PC-9 (cell line): Measurements from ENCODE around the gene VANGL1. TPM values are rescaled to one million over a fixed set of nuclear protein-coding genes. Genes with fewer than 3 reads are reported as not detected.

Experiments used
- BruUV-seq: library from RNA; stranded (reverse); fragments of 400-500 nt; replicated peaks from 2 replicates; lab custom pipeline; 2021; lab: Mats Ljungman, UMichigan
- CTCF ChIA-PET: fragments of 300-600 bp; sonication (Branson Sonifier 250); formaldehyde crosslinking; loops from one replicate; lab custom pipeline; 2022; ENCODE audit warnings: antibody characterized with exemption; lab: Charles Lee
- POLR2A ChIA-PET: fragments of 300-600 bp; sonication (Branson Sonifier 250); formaldehyde crosslinking; loops from one replicate; lab custom pipeline; 2022; ENCODE audit warnings: antibody characterized with exemption; ENCODE audit not compliant: unreplicated experiment; lab: Charles Lee
- DNase-seq, 2 experiments: peaks; one replicate each; pipeline versions ENCODE4 v3.0.0 to v3.0.0-alpha.2; 2015 to 2022; ENCODE audit warnings: mixed read lengths in 1 of 2
- H2AFZ ChIP-seq: fragments of 200-600 bp; sonication (generic); 2 replicates; pipeline ENCODE4 v1.8.1; 2017; ENCODE audit warnings: antibody characterized with exemption
- H3F3A ChIP-seq: fragments of 200-600 bp; sonication (generic); 2 replicates; pipeline ENCODE4 v1.8.1; 2017; ENCODE audit warnings: antibody characterized with exemption, mild to moderate bottlenecking, low read depth; ENCODE audit not compliant: insufficient read depth
- H3K27ac ChIP-seq: fragments of 200-600 bp; sonication (generic); 2 replicates; pipeline ENCODE4 v1.6.1; 2016; ENCODE audit warnings: mixed run types
- H3K27me3 ChIP-seq: fragments of 200-600 bp; sonication (generic); 2 replicates; pipeline ENCODE4 v1.6.1; 2016; ENCODE audit warnings: low read depth, mixed run types; ENCODE audit not compliant: insufficient read depth
- H3K36me3 ChIP-seq: fragments of 200-600 bp; sonication (generic); 2 replicates; pipeline ENCODE4 v1.6.1; 2016; ENCODE audit warnings: low read depth, mixed run types
- H3K4me1 ChIP-seq: fragments of 200-600 bp; sonication (generic); replicated peaks from 2 replicates; pipeline ENCODE4 v1.6.1; 2016; ENCODE audit warnings: mixed run types; ENCODE audit not compliant: insufficient read depth
- H3K4me2 ChIP-seq: fragments of 200-600 bp; sonication (generic); 2 replicates; pipeline ENCODE4 v1.6.1; 2017; ENCODE audit warnings: mixed run types
- H3K4me3 ChIP-seq: fragments of 200-600 bp; sonication (generic); 2 replicates; pipeline ENCODE4 v1.6.1; 2016; ENCODE audit warnings: mixed run types
- H3K79me2 ChIP-seq: fragments of 200-600 bp; sonication (generic); 2 replicates; pipeline ENCODE4 v1.6.1; 2017; ENCODE audit warnings: low read depth, mixed run types
- H3K9me2 ChIP-seq: fragments of 200-600 bp; sonication (generic); 2 replicates; pipeline ENCODE4 v1.8.1; 2017; ENCODE audit warnings: mild to moderate bottlenecking; ENCODE audit not compliant: insufficient read depth
- H3K9me3 ChIP-seq: fragments of 200-600 bp; sonication (generic); 2 replicates; pipeline ENCODE4 v1.8.1; 2016; ENCODE audit warnings: low read depth; ENCODE audit not compliant: insufficient read depth
- H4K20me1 ChIP-seq: fragments of 200-600 bp; sonication (generic); 2 replicates; pipeline ENCODE4 v1.8.1; 2017; ENCODE audit not compliant: insufficient read depth
- EZH2 ChIP-seq: fragments of 200-600 bp; sonication (generic); IDR thresholded peaks from 2 replicates; pipeline ENCODE4 v1.8.0; 2017; ENCODE audit warnings: antibody characterized with exemption, low read depth
- intact Hi-C: fragments of 100-400 bp; cut with micrococcal nuclease; formaldehyde crosslinking; loops from one replicate; pipeline ENCODE4 v1.10.0; 2022; ENCODE audit not compliant: unreplicated experiment
- total RNA-seq: library from RNA; stranded (reverse); gene quantifications from 2 replicates; pipeline ENCODE4 v1.2.3, GENCODE V29; 2021
- TF ChIP-seq, protein P1 (sequence below): fragments of 200-600 bp; sonication (generic); conservative IDR thresholded peaks from 2 replicates; pipeline ENCODE4 v1.6.1; 2017; ENCODE audit warnings: mixed run types, antibody characterized with exemption, mild to moderate bottlenecking, moderate library complexity

VANGL1 gene
- total RNA-seq, 1 experiment from 2014 or later: 43.0 TPM

DNA sequence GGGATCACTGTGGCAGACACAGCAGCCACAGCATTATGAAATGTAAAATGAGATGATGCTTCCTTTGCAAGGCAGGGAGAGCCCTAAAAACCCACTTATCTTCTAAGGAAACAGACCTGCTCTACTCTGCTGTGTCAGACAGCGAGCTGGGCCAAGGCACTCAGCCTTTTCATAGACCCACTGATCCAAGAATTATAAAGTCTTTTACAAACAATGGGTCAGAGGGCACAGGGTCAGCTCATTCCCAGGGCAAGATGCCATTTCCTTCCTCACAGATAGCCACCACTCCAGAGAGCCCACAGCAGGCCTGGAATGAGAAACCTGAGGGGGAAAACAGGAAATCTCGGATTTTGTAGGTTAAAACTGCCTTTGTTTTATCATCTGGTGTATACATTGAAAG, 83.8 kb downstream of the VANGL1 start:
- intact Hi-C loops: no loop called here
- H3K36me3 ChIP-seq: no peaks in the 10 kb centered on the region
- no peaks in the 10 kb centered on the region for H3K9me3 ChIP-seq
- H4K20me1 ChIP-seq: no peaks in the 10 kb centered on the region
- H3K27ac ChIP-seq: no peak overlapping the region
- DNase-seq: no peak
- H3K27me3 ChIP-seq: no peaks in the 10 kb centered on the region
- no peaks in the 10 kb centered on the region for H3K79me2 ChIP-seq
- H3K4me3 ChIP-seq: no peak overlapping the region
- ChIA-PET POLR2A (no interaction called here), CTCF (interaction anchor here (0.6 to 0.9 kb wide), 4 partner anchors 11 to 20 kb away, joined by 4 to 12 read pairs (median 9); no protein-coding TSS in a partner anchor)
- no peak overlapping the region for H3K4me2 ChIP-seq
- BruUV-seq: no TSS peak
- H3F3A ChIP-seq: peaks cover 18% of the 10 kb centered on the region; the same call in 1 of the 2 replicates
- H3K4me1 ChIP-seq: peaks cover 21% of the 10 kb centered on the region
- H2AFZ ChIP-seq: no peak overlapping the region
- TF ChIP-seq, protein P1, sequence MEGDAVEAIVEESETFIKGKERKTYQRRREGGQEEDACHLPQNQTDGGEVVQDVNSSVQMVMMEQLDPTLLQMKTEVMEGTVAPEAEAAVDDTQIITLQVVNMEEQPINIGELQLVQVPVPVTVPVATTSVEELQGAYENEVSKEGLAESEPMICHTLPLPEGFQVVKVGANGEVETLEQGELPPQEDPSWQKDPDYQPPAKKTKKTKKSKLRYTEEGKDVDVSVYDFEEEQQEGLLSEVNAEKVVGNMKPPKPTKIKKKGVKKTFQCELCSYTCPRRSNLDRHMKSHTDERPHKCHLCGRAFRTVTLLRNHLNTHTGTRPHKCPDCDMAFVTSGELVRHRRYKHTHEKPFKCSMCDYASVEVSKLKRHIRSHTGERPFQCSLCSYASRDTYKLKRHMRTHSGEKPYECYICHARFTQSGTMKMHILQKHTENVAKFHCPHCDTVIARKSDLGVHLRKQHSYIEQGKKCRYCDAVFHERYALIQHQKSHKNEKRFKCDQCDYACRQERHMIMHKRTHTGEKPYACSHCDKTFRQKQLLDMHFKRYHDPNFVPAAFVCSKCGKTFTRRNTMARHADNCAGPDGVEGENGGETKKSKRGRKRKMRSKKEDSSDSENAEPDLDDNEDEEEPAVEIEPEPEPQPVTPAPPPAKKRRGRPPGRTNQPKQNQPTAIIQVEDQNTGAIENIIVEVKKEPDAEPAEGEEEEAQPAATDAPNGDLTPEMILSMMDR: no peak
- no peak for TF ChIP-seq EZH2
- H3K9me2 ChIP-seq: no peaks in the 10 kb centered on the region

DNA sequence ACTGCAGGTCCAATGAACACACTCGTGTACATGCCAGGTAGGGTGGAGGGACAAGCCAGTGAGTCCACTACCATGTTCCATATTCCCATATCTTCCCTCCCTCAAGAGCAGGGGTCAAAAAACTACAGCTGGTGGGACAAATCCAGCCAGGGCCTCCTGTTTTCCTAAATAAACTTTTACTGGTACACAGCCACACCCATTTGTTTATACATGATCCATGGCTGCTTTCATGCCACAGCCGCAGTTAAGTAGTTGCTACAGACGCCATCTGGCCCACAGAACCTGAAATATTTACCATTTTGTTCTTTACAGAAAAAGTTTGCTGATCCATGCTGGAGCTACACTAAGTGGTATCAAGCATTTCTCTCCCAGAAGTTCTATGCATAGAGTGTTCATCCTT, 84.4 kb downstream of the VANGL1 start:
- BruUV-seq: no TSS peak
- Histone ChIP-seq H3K27ac (no peak overlapping the region), H3K79me2 (no peaks in the 10 kb centered on the region), H4K20me1 (no peaks in the 10 kb centered on the region), H2AFZ (no peak overlapping the region), H3K9me2 (no peaks in the 10 kb centered on the region), H3K4me1 (peaks cover 21% of the 10 kb centered on the region), H3K36me3 (no peaks in the 10 kb centered on the region), H3F3A (peaks cover 18% of the 10 kb centered on the region; the same call in 1 of the 2 replicates), H3K9me3 (no peaks in the 10 kb centered on the region), H3K27me3 (no peaks in the 10 kb centered on the region), H3K4me2 (no peak overlapping the region), H3K4me3 (no peak overlapping the region)
- no peak for TF ChIP-seq EZH2
- TF ChIP-seq, protein P1: no peak
- POLR2A ChIA-PET: interaction anchor here (0.5 kb wide), 1 partner anchor 225 kb away, joined by 4 read pairs; no protein-coding TSS in a partner anchor
- CTCF ChIA-PET: interaction anchor here (0.5 to 0.7 kb wide), 2 partner anchors 10 to 20 kb away, joined by 3 to 12 read pairs; no protein-coding TSS in a partner anchor
- no peak for DNase-seq
- intact Hi-C loops: no loop called here

DNA sequence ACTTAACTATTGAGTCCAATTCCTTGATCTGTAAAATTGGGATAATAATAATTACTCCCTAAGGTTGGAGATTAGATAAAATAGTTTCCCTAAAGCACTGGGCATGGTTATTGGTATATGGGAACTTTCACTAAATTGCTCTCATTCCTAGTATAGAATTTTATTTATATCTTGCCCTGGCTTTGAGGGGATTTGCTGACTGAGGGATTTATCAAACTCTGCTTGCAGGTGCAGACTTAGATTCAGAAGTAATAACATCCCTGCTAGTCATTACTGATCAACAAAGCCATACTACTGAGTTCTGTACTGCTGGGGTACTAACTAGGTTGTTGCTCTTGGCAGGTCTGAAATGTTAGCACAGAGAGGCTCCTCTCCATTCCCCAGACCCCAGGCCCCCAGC, 84.8 kb downstream of the VANGL1 start:
- POLR2A ChIA-PET: interaction anchor here (0.5 kb wide), 1 partner anchor 225 kb away, joined by 4 read pairs; no protein-coding TSS in a partner anchor
- Histone ChIP-seq H3F3A (peaks cover 18% of the 10 kb centered on the region; the same call in 1 of the 2 replicates), H3K27ac (no peak overlapping the region), H3K4me3 (no peak overlapping the region), H3K79me2 (no peaks in the 10 kb centered on the region), H3K27me3 (no peaks in the 10 kb centered on the region), H3K9me3 (no peaks in the 10 kb centered on the region), H3K36me3 (no peaks in the 10 kb centered on the region), H3K4me2 (no peak overlapping the region), H4K20me1 (no peaks in the 10 kb centered on the region), H3K9me2 (no peaks in the 10 kb centered on the region), H2AFZ (no peak overlapping the region), H3K4me1 (peaks cover 21% of the 10 kb centered on the region)
- TF ChIP-seq, protein P1: no peak
- TF ChIP-seq EZH2: no peak
- intact Hi-C loops: no loop called here
- CTCF ChIA-PET: interaction anchor here (0.5 kb wide), 1 partner anchor 10 kb away, joined by 3 read pairs; no protein-coding TSS in a partner anchor
- no peak for DNase-seq
- BruUV-seq: no TSS peak
